Measurements from ENCODE around the gene UMOD. TPM values are rescaled to one million over a fixed set of nuclear protein-coding genes. Genes with fewer than 3 reads are reported as not detected.

The UMOD gene
- total and polyA plus RNA-seq, 2 donors (not counting 3 experiments of a cell fraction or from before 2014, with no cell fraction given): not detected

- TF ChIP-seq POLR2AphosphoS5 (IDR thresholded peaks at IDR 0.05; ENCODE audit: insufficient read depth, low read depth, low read length): no peak
- TF ChIP-seq MAX (IDR thresholded peaks at IDR 0.05; ENCODE audit: insufficient read depth, insufficient read length): no peak
- TF ChIP-seq GATA2 (IDR thresholded peaks at IDR 0.05; ENCODE audit: insufficient read depth, insufficient read length, low read depth, low read length): no peak
- H3K4me2 ChIP-seq (ENCODE audit: insufficient read depth, low read length): no peak overlapping the region
- no peak overlapping the region for H3K27ac ChIP-seq (ENCODE audit: insufficient read depth, low read depth, low read length)
- no peaks in the 10 kb centered on the region for H4K20me1 ChIP-seq (replicated peaks; ENCODE audit: control insufficient read depth, extremely low read depth, insufficient read depth, low read length)
- H3K9me1 ChIP-seq (replicated peaks; ENCODE audit: control insufficient read depth, extremely low read depth, insufficient read depth, low read length): no peaks in the 10 kb centered on the region
- no peak overlapping the region for H3K9ac ChIP-seq (replicated peaks; ENCODE audit: extremely low read depth, insufficient read depth, low read length)
- H3K9me3 ChIP-seq (replicated peaks; ENCODE audit: control insufficient read depth, insufficient read depth, low read length): no peaks in the 10 kb centered on the region
- POLR2A ChIA-PET: no interaction called here
- H3K36me3 ChIP-seq (ENCODE audit: control insufficient read depth in 2 of 2, extremely low read depth in 1 of 2, insufficient read depth in 2 of 2, low read length in 2 of 2): no peaks in the 10 kb centered on the region
- no peaks in the 10 kb centered on the region for H3K27me3 ChIP-seq (ENCODE audit: control insufficient read depth in 2 of 2, insufficient read depth in 2 of 2, low read length in 2 of 2)
- BruUV-seq (replicated peaks): no TSS peak
- no peak overlapping the region for H2AFZ ChIP-seq (ENCODE audit: low read depth, low read length)
- intact Hi-C loops (cut with micrococcal nuclease): no loop called here
- FAIRE-seq: no peak
- no peaks in the 10 kb centered on the region for H3K4me1 ChIP-seq (ENCODE audit: control insufficient read depth, extremely low read depth, insufficient read depth, low read length)
- CTCF ChIA-PET: interaction anchor here (1.2 to 7.4 kb wide), 5 partner anchors 82 to 799 kb away, joined by 5 to 438 read pairs (median 30); no protein-coding TSS in a partner anchor
- no peak overlapping the region for H3K4me3 ChIP-seq (replicated peaks in 1 of 3; ENCODE audit: insufficient read depth in 1 of 3, low read depth in 1 of 3, low read length in 3 of 3)
- no peaks in the 10 kb centered on the region for H3K79me2 ChIP-seq (ENCODE audit: control insufficient read depth, insufficient read depth, low read length)
- DNase-seq (ENCODE audit: low read depth, low spot score): no peak
- dilution Hi-C loops (cut with MboI; ENCODE audit: extremely low pct_ligation_motif_present, low sequenced_read_pairs): no loop called here
Observed at GRCh38 chr16:20382202-20382948, 29.9 kb upstream of the UMOD start.

- Histone ChIP-seq H4K20me1 (replicated peaks; ENCODE audit: control insufficient read depth, extremely low read depth, insufficient read depth, low read length) (no peaks in the 10 kb centered on the region), H3K36me3 (ENCODE audit: control insufficient read depth in 2 of 2, extremely low read depth in 1 of 2, insufficient read depth in 2 of 2, low read length in 2 of 2) (no peaks in the 10 kb centered on the region), H3K4me2 (ENCODE audit: insufficient read depth, low read length) (no peak overlapping the region), H3K27me3 (ENCODE audit: control insufficient read depth in 2 of 2, insufficient read depth in 2 of 2, low read length in 2 of 2) (no peaks in the 10 kb centered on the region), H3K27ac (ENCODE audit: insufficient read depth, low read depth, low read length) (no peak overlapping the region), H2AFZ (ENCODE audit: low read depth, low read length) (no peak overlapping the region), H3K9me3 (replicated peaks; ENCODE audit: control insufficient read depth, insufficient read depth, low read length) (no peaks in the 10 kb centered on the region), H3K4me3 (replicated peaks in 1 of 3; ENCODE audit: insufficient read depth in 1 of 3, low read depth in 1 of 3, low read length in 3 of 3) (no peak overlapping the region), H3K9me1 (replicated peaks; ENCODE audit: control insufficient read depth, extremely low read depth, insufficient read depth, low read length) (no peaks in the 10 kb centered on the region), H3K4me1 (ENCODE audit: control insufficient read depth, extremely low read depth, insufficient read depth, low read length) (no peaks in the 10 kb centered on the region), H3K9ac (replicated peaks; ENCODE audit: extremely low read depth, insufficient read depth, low read length) (no peak overlapping the region), H3K79me2 (ENCODE audit: control insufficient read depth, insufficient read depth, low read length) (no peaks in the 10 kb centered on the region)
- ChIA-PET POLR2A (no interaction called here), CTCF (interaction anchor here (0.6 to 2.8 kb wide), 3 partner anchors 80 to 732 kb away, joined by 3 to 30 read pairs (median 4); no protein-coding TSS in a partner anchor)
- BruUV-seq (replicated peaks): no TSS peak
- dilution Hi-C loops (cut with MboI; ENCODE audit: extremely low pct_ligation_motif_present, low sequenced_read_pairs): no loop called here
- DNase-seq (ENCODE audit: low read depth, low spot score): no peak
- FAIRE-seq: no peak
- intact Hi-C loops (cut with micrococcal nuclease): no loop called here
- TF ChIP-seq GATA2 (IDR thresholded peaks at IDR 0.05; ENCODE audit: insufficient read depth, insufficient read length, low read depth, low read length): no peak
- no peak for TF ChIP-seq JUN (IDR thresholded peaks at IDR 0.05; ENCODE audit: borderline replicate concordance, insufficient read depth, insufficient read length, low read depth)
- no peak for TF ChIP-seq POLR2AphosphoS5 (IDR thresholded peaks at IDR 0.05; ENCODE audit: insufficient read depth, low read depth, low read length)
- no peak for TF ChIP-seq CTCF (IDR thresholded peaks at IDR 0.05; ENCODE audit: extremely low read depth in 1 of 2, insufficient read depth in 1 of 2, low read depth in 1 of 2, low read length in 2 of 2)
- no peak for TF ChIP-seq EZH2 (IDR thresholded peaks at IDR 0.05; ENCODE audit: borderline replicate concordance, low read depth, low read length, severe bottlenecking)
- TF ChIP-seq MYC (IDR thresholded peaks at IDR 0.05; ENCODE audit: low read depth, low read length): no peak
- no peak for TF ChIP-seq POLR2A (IDR thresholded peaks at IDR 0.05; ENCODE audit: low read depth, low read length)
- no peak for TF ChIP-seq FOS (IDR thresholded peaks at IDR 0.05; ENCODE audit: borderline replicate concordance, insufficient read depth, low read length)
- TF ChIP-seq MAX (IDR thresholded peaks at IDR 0.05; ENCODE audit: insufficient read depth, insufficient read length): no peak
Observed at GRCh38 chr16:20380782-20381181, 28.3 kb upstream of the UMOD start.
